HCT116 (cell line): ENCODE results near the gene NDOR1. TPM values are rescaled to one million over a fixed set of nuclear protein-coding genes. Genes with fewer than 3 reads are reported as not detected.

Experiments
- ATAC-seq: fragments of 200-7000 bp; cut with Tn5 transposase; 2 replicates; pipeline ENCODE4 v1.9.1; 2020; ENCODE audit warnings: mild to moderate bottlenecking, moderate library complexity
- BruUV-seq: library from RNA; stranded (reverse); fragments of 400-500 nt; replicated peaks from 2 replicates; lab custom pipeline; 2021; lab: Mats Ljungman, UMichigan
- CTCF ChIA-PET: fragments of 300-600 bp; sonication (Branson Sonifier 250); formaldehyde crosslinking; loops from one replicate; lab custom pipeline; 2021; ENCODE audit warnings: antibody characterized with exemption; lab: Charles Lee
- POLR2A ChIA-PET: fragments of 300-600, 350-600 bp; sonication (Branson Sonifier 250); formaldehyde crosslinking; loops from one replicate; lab custom pipeline; 2021; ENCODE audit warnings: antibody characterized with exemption; lab: Charles Lee
- RAD21 ChIA-PET, 2 experiments: fragments of 300-600 bp; sonication (Branson Sonifier 250); formaldehyde crosslinking; loops; one replicate each; lab custom pipeline; 2023; ENCODE audit warnings: low total read pairs in 2 of 2; ENCODE audit not compliant: uncharacterized antibody in 2 of 2, unreplicated experiment in 2 of 2, low non-redundant PET in 1 of 2; lab: Charles Lee
- DNase-seq: peaks from one replicate; pipeline ENCODE4 v3.0.0-alpha.2; 2010; ENCODE audit warnings: low read depth, low spot score
- H2AFZ ChIP-seq: fragments of 200-600 bp; shearing (Covaris generic), sonication (generic); 2 replicates; pipeline ENCODE4 v1.6.1; 2017; ENCODE audit warnings: low read depth, mixed run types, mixed read lengths, antibody characterized with exemption, low read length; ENCODE audit not compliant: poor library complexity, severe bottlenecking
- H3K27ac ChIP-seq: 2 replicates; pipeline ENCODE4 v1.5.1; 2012; ENCODE audit warnings: low read depth, low read length
- H3K27me3 ChIP-seq: fragments of 200-600 bp; sonication (generic); 2 replicates; pipeline ENCODE4 v1.6.1; 2016; ENCODE audit warnings: mixed run types, low read length, mixed read lengths; ENCODE audit not compliant: insufficient read depth
- H3K36me3 ChIP-seq, 2 experiments: fragments of 200-500 bp in 1 of 2; fragments of 200-600 bp in 1 of 2; sonication (Bioruptor generic) in 1 of 2; sonication (generic) in 1 of 2; 2 replicates each; pipeline versions ENCODE4 v1.5.1 to v1.6.1; 2014 to 2016; ENCODE audit warnings: low read length in 2 of 2, inconsistent platforms in 1 of 2, mixed read lengths in 1 of 2, mixed run types in 1 of 2; ENCODE audit not compliant: insufficient read depth in 2 of 2, control insufficient read depth in 1 of 2
- H3K4me1 ChIP-seq, 2 experiments: fragments of 200-600 bp in 1 of 2; sonication (generic) in 1 of 2; 2 replicates each; pipeline versions ENCODE4 v1.5.1 to v1.6.1; 2012 to 2017; ENCODE audit warnings: low read length in 2 of 2, inconsistent platforms in 1 of 2, mild to moderate bottlenecking in 1 of 2, mixed read lengths in 1 of 2, mixed run types in 1 of 2, moderate library complexity in 1 of 2; ENCODE audit not compliant: insufficient read depth in 2 of 2, control insufficient read depth in 1 of 2
- H3K4me2 ChIP-seq: fragments of 200-600 bp; sonication (generic); 2 replicates; pipeline ENCODE4 v1.6.1; 2017; ENCODE audit warnings: mixed run types, low read length, mixed read lengths
- H3K4me3 ChIP-seq, 2 experiments: fragments of 200-600 bp in 1 of 2; sonication (generic) in 1 of 2; replicated peaks in 1 of 2; 2 replicates each; pipeline ENCODE4 v1.5.1; 2011 to 2016; ENCODE audit warnings: low read length in 2 of 2, control low read depth in 1 of 2, low read depth in 1 of 2, mild to moderate bottlenecking in 1 of 2, mixed read lengths in 1 of 2, mixed run types in 1 of 2
- H3K79me2 ChIP-seq: fragments of 200-600 bp; sonication (generic); 2 replicates; pipeline ENCODE4 v1.6.1; 2017; ENCODE audit warnings: mild to moderate bottlenecking, mixed run types, low read length, moderate library complexity, mixed read lengths; ENCODE audit not compliant: insufficient read depth
- H3K9ac ChIP-seq: fragments of 200-600 bp; sonication (generic); 2 replicates; pipeline ENCODE4 v1.6.1; 2016; ENCODE audit warnings: low read length, mixed read lengths
- H3K9me2 ChIP-seq: fragments of 200-600 bp; sonication (generic), shearing (Covaris generic); 2 replicates; pipeline ENCODE4 v1.6.1; 2017; ENCODE audit warnings: mixed run types, mild to moderate bottlenecking, moderate library complexity; ENCODE audit not compliant: insufficient read depth
- H3K9me3 ChIP-seq, 2 experiments: fragments of 200-500 bp in 1 of 2; fragments of 200-600 bp in 1 of 2; sonication (Bioruptor generic) in 1 of 2; sonication (generic) in 1 of 2; 2 replicates each; pipeline ENCODE4 v1.6.1; 2014 to 2017; ENCODE audit warnings: low read length in 2 of 2, mixed read lengths in 2 of 2, inconsistent platforms in 1 of 2, low read depth in 1 of 2, mild to moderate bottlenecking in 1 of 2, mixed run types in 1 of 2, moderate library complexity in 1 of 2; ENCODE audit not compliant: control insufficient read depth in 1 of 2, insufficient read depth in 1 of 2
- H4K20me1 ChIP-seq: fragments of 200-600 bp; sonication (generic), shearing (Covaris generic); 2 replicates; pipeline ENCODE4 v1.6.1; 2017; ENCODE audit warnings: mixed run types, mild to moderate bottlenecking, moderate library complexity; ENCODE audit not compliant: insufficient read depth
- CBX3 ChIP-seq: IDR thresholded peaks from 2 replicates; pipeline ENCODE4 v1.6.1; 2012; ENCODE audit warnings: low read depth
- CEBPB ChIP-seq: IDR thresholded peaks from 2 replicates; pipeline ENCODE4 v1.6.1; 2012; ENCODE audit warnings: low read depth
- TCF7L2 ChIP-seq: IDR thresholded peaks from 2 replicates; pipeline ENCODE4 v1.7.0; 2011; ENCODE audit warnings: borderline replicate concordance, inconsistent platforms; ENCODE audit not compliant: insufficient read depth, insufficient read length; ENCODE audit errors: extremely low read depth
- intact Hi-C: fragments of 100-400 bp; cut with micrococcal nuclease; formaldehyde crosslinking; loops from 2 replicates; pipeline ENCODE4 v1.10.0; 2022
- total RNA-seq: library from RNA; stranded (reverse); gene quantifications from one replicate; pipeline ENCODE4 v1.2.1, GENCODE V29; 2021; ENCODE audit not compliant: unreplicated experiment
- TF ChIP-seq, protein P1 (sequence below): IDR thresholded peaks from 2 replicates; pipeline ENCODE4 v1.6.1; 2012; ENCODE audit warnings: low read depth

The NDOR1 gene
- total RNA-seq, 1 experiment from 2014 or later = 28.4 TPM

DNA sequence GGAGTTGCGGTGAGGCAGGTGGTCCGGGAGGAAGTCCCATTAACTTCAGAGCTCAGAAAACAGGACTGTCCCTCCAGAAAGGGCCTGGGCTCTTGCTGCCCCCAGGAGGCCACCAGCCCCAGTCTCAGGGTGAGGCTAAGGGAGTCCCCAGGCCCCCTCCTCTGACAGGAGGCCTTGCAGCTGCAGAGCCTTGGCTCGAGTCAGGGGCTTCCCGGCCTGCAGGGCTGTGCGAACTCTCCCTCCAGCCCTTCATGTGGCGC lies 42.3 kb downstream of the NDOR1 start:
- TF ChIP-seq CEBPB = no peak
- TF ChIP-seq, protein P1, sequence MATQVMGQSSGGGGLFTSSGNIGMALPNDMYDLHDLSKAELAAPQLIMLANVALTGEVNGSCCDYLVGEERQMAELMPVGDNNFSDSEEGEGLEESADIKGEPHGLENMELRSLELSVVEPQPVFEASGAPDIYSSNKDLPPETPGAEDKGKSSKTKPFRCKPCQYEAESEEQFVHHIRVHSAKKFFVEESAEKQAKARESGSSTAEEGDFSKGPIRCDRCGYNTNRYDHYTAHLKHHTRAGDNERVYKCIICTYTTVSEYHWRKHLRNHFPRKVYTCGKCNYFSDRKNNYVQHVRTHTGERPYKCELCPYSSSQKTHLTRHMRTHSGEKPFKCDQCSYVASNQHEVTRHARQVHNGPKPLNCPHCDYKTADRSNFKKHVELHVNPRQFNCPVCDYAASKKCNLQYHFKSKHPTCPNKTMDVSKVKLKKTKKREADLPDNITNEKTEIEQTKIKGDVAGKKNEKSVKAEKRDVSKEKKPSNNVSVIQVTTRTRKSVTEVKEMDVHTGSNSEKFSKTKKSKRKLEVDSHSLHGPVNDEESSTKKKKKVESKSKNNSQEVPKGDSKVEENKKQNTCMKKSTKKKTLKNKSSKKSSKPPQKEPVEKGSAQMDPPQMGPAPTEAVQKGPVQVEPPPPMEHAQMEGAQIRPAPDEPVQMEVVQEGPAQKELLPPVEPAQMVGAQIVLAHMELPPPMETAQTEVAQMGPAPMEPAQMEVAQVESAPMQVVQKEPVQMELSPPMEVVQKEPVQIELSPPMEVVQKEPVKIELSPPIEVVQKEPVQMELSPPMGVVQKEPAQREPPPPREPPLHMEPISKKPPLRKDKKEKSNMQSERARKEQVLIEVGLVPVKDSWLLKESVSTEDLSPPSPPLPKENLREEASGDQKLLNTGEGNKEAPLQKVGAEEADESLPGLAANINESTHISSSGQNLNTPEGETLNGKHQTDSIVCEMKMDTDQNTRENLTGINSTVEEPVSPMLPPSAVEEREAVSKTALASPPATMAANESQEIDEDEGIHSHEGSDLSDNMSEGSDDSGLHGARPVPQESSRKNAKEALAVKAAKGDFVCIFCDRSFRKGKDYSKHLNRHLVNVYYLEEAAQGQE = no peak
- no peak for TF ChIP-seq CBX3
- TF ChIP-seq TCF7L2 = no peak
- Histone ChIP-seq H3K27ac (no peak overlapping the region), H3K4me3 (no peak overlapping the region), H3K4me1 (peaks cover 5 to 23% of the 10 kb centered on the region in 2 experiments), H3K36me3 (peaks cover 2 to 9% of the 10 kb centered on the region in 2 experiments; a peak in 2 of 4 replicates), H3K9me2 (no peaks in the 10 kb centered on the region), H4K20me1 (peaks cover 10% of the 10 kb centered on the region; the same call in 1 of the 2 replicates), H3K4me2 (no peak overlapping the region), H3K9me3 (no peaks in the 10 kb centered on the region), H3K79me2 (peaks cover 11% of the 10 kb centered on the region), H3K9ac (no peak overlapping the region), H2AFZ (no peak overlapping the region), H3K27me3 (no peaks in the 10 kb centered on the region)
- ChIA-PET CTCF (interaction anchor here (1.0 to 1.2 kb wide), 2 partner anchors 11 to 180 kb away, joined by 4 read pairs; no protein-coding TSS in a partner anchor), RAD21 (no interaction called here), POLR2A (no interaction called here)
- ATAC-seq (no peak), DNase-seq (no peak)
- intact Hi-C loops = no loop called here
- BruUV-seq = no TSS peak
